GM12892 (cell line): ENCODE measurements around the gene ZNF827.

Source experiments
- POLR2A ChIP-seq: IDR thresholded peaks from 2 replicates; pipeline ENCODE4 v1.6.1; 2011; ENCODE audit warnings: low read depth, low read length, control low read depth
- TAF1 ChIP-seq: IDR thresholded peaks from 2 replicates; pipeline ENCODE4 v1.6.1; 2011; ENCODE audit warnings: low read depth, mild to moderate bottlenecking, control low read depth, low read length, borderline replicate concordance

DNA sequence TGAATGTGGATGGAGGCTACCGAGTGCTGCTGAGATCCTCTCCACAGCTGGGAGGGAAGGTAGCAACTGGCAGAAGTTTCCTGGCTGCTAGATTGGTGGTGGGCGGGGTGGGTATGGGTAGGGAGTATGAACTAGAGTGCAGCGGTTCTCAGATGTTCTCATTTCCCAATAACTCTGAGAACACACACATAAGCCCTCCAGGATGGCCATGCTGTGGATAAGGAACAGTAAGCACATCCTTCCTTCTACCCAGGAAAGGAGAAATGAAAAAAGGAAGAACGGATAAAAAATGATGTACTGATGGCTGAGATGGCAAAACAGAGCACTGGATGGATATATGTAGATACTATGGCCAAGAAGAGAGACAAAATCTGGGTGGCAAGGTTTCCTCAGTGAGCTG lies 116.0 kb downstream of the ZNF827 start:
- no peak for TF ChIP-seq POLR2A
- no peak for TF ChIP-seq TAF1
